Measurements from ENCODE around the gene CSNK1G2.

Gene CSNK1G2

GRCh38 chr19:1968279-1969175 is 27.6 kb downstream of the CSNK1G2 start:
- no peak overlapping the region for H2AK5ac ChIP-seq (ENCODE audit: low read length)
- H4K5ac ChIP-seq (ENCODE audit: low read length), result no peak overlapping the region
- H3K79me2 ChIP-seq (ENCODE audit: control insufficient read depth, insufficient read depth, low read length), result peaks cover 16% of the 10 kb centered on the region
- H2BK120ac ChIP-seq (ENCODE audit: low read depth, low read length), result no peak overlapping the region
- DNase-seq, result no peak
- no peak overlapping the region for H3K9ac ChIP-seq (ENCODE audit: low read length)
- no peak overlapping the region for H3K27ac ChIP-seq (ENCODE audit: low read depth, low read length)
- H3K27me3 ChIP-seq (ENCODE audit: insufficient read depth, low read length, poor library complexity), result no peaks in the 10 kb centered on the region
- WGBS (ENCODE audit: extremely low coverage, insufficient coverage, low lambda C conversion rate), result no CpG with 5 or more reads among the region's 34 CpGs
- no peak overlapping the region for H3K23ac ChIP-seq (ENCODE audit: low read length)
- H4K8ac ChIP-seq (ENCODE audit: low read depth, low read length), result no peak overlapping the region
- H3K56ac ChIP-seq (ENCODE audit: low read length), result no peak overlapping the region
- peaks cover 10% of the 10 kb centered on the region for H3K79me1 ChIP-seq (ENCODE audit: low read length)
- no peak overlapping the region for H2BK15ac ChIP-seq (replicated peaks; ENCODE audit: low read depth)
- H3K4me3 ChIP-seq (ENCODE audit: low read length), result no peak overlapping the region
- no peak overlapping the region for H3K4ac ChIP-seq (ENCODE audit: low read depth, low read length)
- no peak overlapping the region for H3K18ac ChIP-seq (ENCODE audit: low read length)
- no peaks in the 10 kb centered on the region for H3K4me1 ChIP-seq (ENCODE audit: control insufficient read depth, low read depth, low read length)
- H2BK5ac ChIP-seq (ENCODE audit: low read length), result no peak overlapping the region
- H3K4me2 ChIP-seq (ENCODE audit: low read length), result no peak overlapping the region
- peaks cover 1% of the 10 kb centered on the region for H3K36me3 ChIP-seq (ENCODE audit: control insufficient read depth, insufficient read depth, low read length)

GRCh38 chr19:1969176-1970002 is 28.4 kb downstream of the CSNK1G2 start:
- DNase-seq, result no peak
- H3K23ac ChIP-seq (ENCODE audit: low read length), result no peak overlapping the region
- no peak overlapping the region for H3K4me3 ChIP-seq (ENCODE audit: low read length)
- H2BK5ac ChIP-seq (ENCODE audit: low read length), result no peak overlapping the region
- H3K27me3 ChIP-seq (ENCODE audit: insufficient read depth, low read length, poor library complexity), result no peaks in the 10 kb centered on the region
- H3K9ac ChIP-seq (ENCODE audit: low read length), result no peak overlapping the region
- H3K79me1 ChIP-seq (ENCODE audit: low read length), result peaks cover 14% of the 10 kb centered on the region
- H3K4me2 ChIP-seq (ENCODE audit: low read length), result no peak overlapping the region
- peaks cover 1% of the 10 kb centered on the region for H3K36me3 ChIP-seq (ENCODE audit: control insufficient read depth, insufficient read depth, low read length)
- H2AK5ac ChIP-seq (ENCODE audit: low read length), result no peak overlapping the region
- no CpG with 5 or more reads among the region's 49 CpGs for WGBS (ENCODE audit: extremely low coverage, insufficient coverage, low lambda C conversion rate)
- H3K4ac ChIP-seq (ENCODE audit: low read depth, low read length), result no peak overlapping the region
- H3K18ac ChIP-seq (ENCODE audit: low read length), result no peak overlapping the region
- H3K27ac ChIP-seq (ENCODE audit: low read depth, low read length), result no peak overlapping the region
- no peak overlapping the region for H2BK15ac ChIP-seq (replicated peaks; ENCODE audit: low read depth)
- peaks cover 17% of the 10 kb centered on the region for H3K79me2 ChIP-seq (ENCODE audit: control insufficient read depth, insufficient read depth, low read length)
- no peak overlapping the region for H3K56ac ChIP-seq (ENCODE audit: low read length)
- H4K8ac ChIP-seq (ENCODE audit: low read depth, low read length), result no peak overlapping the region
- H3K4me1 ChIP-seq (ENCODE audit: control insufficient read depth, low read depth, low read length), result no peaks in the 10 kb centered on the region
- no peak overlapping the region for H2BK120ac ChIP-seq (ENCODE audit: low read depth, low read length)
- no peak overlapping the region for H4K5ac ChIP-seq (ENCODE audit: low read length)

GRCh38 chr19:1970003-1970805 is 29.2 kb downstream of the CSNK1G2 start:
- no CpG with 5 or more reads among the region's 38 CpGs for WGBS (ENCODE audit: extremely low coverage, insufficient coverage, low lambda C conversion rate)
- H3K4me3 ChIP-seq (ENCODE audit: low read length), result no peak overlapping the region
- H2BK15ac ChIP-seq (replicated peaks; ENCODE audit: low read depth), result no peak overlapping the region
- peaks cover 1% of the 10 kb centered on the region for H3K36me3 ChIP-seq (ENCODE audit: control insufficient read depth, insufficient read depth, low read length)
- H3K4me2 ChIP-seq (ENCODE audit: low read length), result no peak overlapping the region
- no peak overlapping the region for H3K9ac ChIP-seq (ENCODE audit: low read length)
- no peak overlapping the region for H3K27ac ChIP-seq (ENCODE audit: low read depth, low read length)
- no peak overlapping the region for H3K56ac ChIP-seq (ENCODE audit: low read length)
- H2BK120ac ChIP-seq (ENCODE audit: low read depth, low read length), result no peak overlapping the region
- no peak overlapping the region for H3K23ac ChIP-seq (ENCODE audit: low read length)
- H3K4me1 ChIP-seq (ENCODE audit: control insufficient read depth, low read depth, low read length), result no peaks in the 10 kb centered on the region
- no peak overlapping the region for H2AK5ac ChIP-seq (ENCODE audit: low read length)
- H3K27me3 ChIP-seq (ENCODE audit: insufficient read depth, low read length, poor library complexity), result no peaks in the 10 kb centered on the region
- no peak overlapping the region for H3K18ac ChIP-seq (ENCODE audit: low read length)
- peaks cover 15% of the 10 kb centered on the region for H3K79me1 ChIP-seq (ENCODE audit: low read length)
- no peak overlapping the region for H3K4ac ChIP-seq (ENCODE audit: low read depth, low read length)
- H4K8ac ChIP-seq (ENCODE audit: low read depth, low read length), result no peak overlapping the region
- no peak overlapping the region for H2BK5ac ChIP-seq (ENCODE audit: low read length)
- no peak for DNase-seq
- no peak overlapping the region for H4K5ac ChIP-seq (ENCODE audit: low read length)
- peaks cover 17% of the 10 kb centered on the region for H3K79me2 ChIP-seq (ENCODE audit: control insufficient read depth, insufficient read depth, low read length)

GRCh38 chr19:1970806-1971502 is 30.0 kb downstream of the CSNK1G2 start:
- Histone ChIP-seq H3K27ac (ENCODE audit: low read depth, low read length) (no peak overlapping the region), H3K79me1 (ENCODE audit: low read length) (peaks cover 17% of the 10 kb centered on the region), H3K36me3 (ENCODE audit: control insufficient read depth, insufficient read depth, low read length) (peaks cover 1% of the 10 kb centered on the region), H3K4me1 (ENCODE audit: control insufficient read depth, low read depth, low read length) (no peaks in the 10 kb centered on the region), H3K4me3 (ENCODE audit: low read length) (no peak overlapping the region), H4K5ac (ENCODE audit: low read length) (no peak overlapping the region), H3K4me2 (ENCODE audit: low read length) (no peak overlapping the region), H3K79me2 (ENCODE audit: control insufficient read depth, insufficient read depth, low read length) (peaks cover 17% of the 10 kb centered on the region), H2AK5ac (ENCODE audit: low read length) (no peak overlapping the region), H2BK5ac (ENCODE audit: low read length) (no peak overlapping the region), H3K9ac (ENCODE audit: low read length) (no peak overlapping the region), H3K27me3 (ENCODE audit: insufficient read depth, low read length, poor library complexity) (no peaks in the 10 kb centered on the region), H3K4ac (ENCODE audit: low read depth, low read length) (no peak overlapping the region), H2BK15ac (replicated peaks; ENCODE audit: low read depth) (no peak overlapping the region), H3K56ac (ENCODE audit: low read length) (no peak overlapping the region), H3K23ac (ENCODE audit: low read length) (no peak overlapping the region), H4K8ac (ENCODE audit: low read depth, low read length) (no peak overlapping the region), H2BK120ac (ENCODE audit: low read depth, low read length) (no peak overlapping the region), H3K18ac (ENCODE audit: low read length) (no peak overlapping the region)
- no CpG with 5 or more reads among the region's 27 CpGs for WGBS (ENCODE audit: extremely low coverage, insufficient coverage, low lambda C conversion rate)
- DNase-seq, result no peak

GRCh38 chr19:1974381-1975161 is 33.6 kb downstream of the CSNK1G2 start:
- Histone ChIP-seq H3K4me3 (ENCODE audit: low read length) (no peak overlapping the region), H2BK120ac (ENCODE audit: low read depth, low read length) (no peak overlapping the region), H3K4me2 (ENCODE audit: low read length) (no peak overlapping the region), H3K79me1 (ENCODE audit: low read length) (peaks cover 22% of the 10 kb centered on the region), H2BK5ac (ENCODE audit: low read length) (no peak overlapping the region), H2BK15ac (replicated peaks; ENCODE audit: low read depth) (no peak overlapping the region), H4K5ac (ENCODE audit: low read length) (no peak overlapping the region), H2AK5ac (ENCODE audit: low read length) (no peak overlapping the region), H4K8ac (ENCODE audit: low read depth, low read length) (no peak overlapping the region), H3K27ac (ENCODE audit: low read depth, low read length) (no peak overlapping the region), H3K36me3 (ENCODE audit: control insufficient read depth, insufficient read depth, low read length) (peaks cover 1% of the 10 kb centered on the region), H3K79me2 (ENCODE audit: control insufficient read depth, insufficient read depth, low read length) (peaks cover 12% of the 10 kb centered on the region), H3K4ac (ENCODE audit: low read depth, low read length) (no peak overlapping the region), H3K27me3 (ENCODE audit: insufficient read depth, low read length, poor library complexity) (no peaks in the 10 kb centered on the region), H3K18ac (ENCODE audit: low read length) (no peak overlapping the region), H3K23ac (ENCODE audit: low read length) (no peak overlapping the region), H3K56ac (ENCODE audit: low read length) (no peak overlapping the region), H3K9ac (ENCODE audit: low read length) (no peak overlapping the region), H3K4me1 (ENCODE audit: control insufficient read depth, low read depth, low read length) (no peaks in the 10 kb centered on the region)
- no CpG with 5 or more reads among the region's 28 CpGs for WGBS (ENCODE audit: extremely low coverage, insufficient coverage, low lambda C conversion rate)
- no peak for DNase-seq
